ENCODE measurements around the gene TMEM63A.
"Not testable (repeated sequence)": the region's sequence is repeated elsewhere in the genome, so short reads cannot be mapped to it uniquely, and the experiment has no call there.

The TMEM63A gene

GRCh38 chr1:225908773-225909172 lies 26.6 kb upstream of the TMEM63A start:
- DNase-seq (ENCODE audit: low spot score), result no peak

GRCh38 chr1:225908013-225908640 lies 25.9 kb upstream of the TMEM63A start:
- no peak for DNase-seq (ENCODE audit: low spot score)

GRCh38 chr1:225907341-225907740 lies 25.2 kb upstream of the TMEM63A start:
- no peak for DNase-seq (ENCODE audit: low spot score)

- DNase-seq (ENCODE audit: low spot score), result no peak
Measured at GRCh38 chr1:225906467-225906866, 24.3 kb upstream of the TMEM63A start.

- DNase-seq (ENCODE audit: low spot score), result no peak
Measured at GRCh38 chr1:225903623-225904022, 21.4 kb upstream of the TMEM63A start.

GRCh38 chr1:225899044-225899925 lies 17.1 kb upstream of the TMEM63A start:
- no peak for DNase-seq (ENCODE audit: low spot score)

GRCh38 chr1:225897595-225898514 lies 15.7 kb upstream of the TMEM63A start:
- no peak for DNase-seq (ENCODE audit: low spot score)

GRCh38 chr1:225896937-225897549 lies 14.9 kb upstream of the TMEM63A start:
- DNase-seq (ENCODE audit: low spot score), result no peak

- DNase-seq (ENCODE audit: low spot score), result no peak
Measured at GRCh38 chr1:225896494-225896893, 14.3 kb upstream of the TMEM63A start.

- DNase-seq (ENCODE audit: low spot score), result no peak
Measured at GRCh38 chr1:225892307-225892706, 10.1 kb upstream of the TMEM63A start.

GRCh38 chr1:225891229-225891972 lies 9.2 kb upstream of the TMEM63A start:
- DNase-seq (ENCODE audit: low spot score), result no peak

GRCh38 chr1:225890346-225891228 lies 8.4 kb upstream of the TMEM63A start:
- DNase-seq (ENCODE audit: low spot score), result no peak

- DNase-seq (ENCODE audit: low spot score), result no peak
Measured at GRCh38 chr1:225889743-225890142, 7.6 kb upstream of the TMEM63A start.

GRCh38 chr1:225888898-225889601 lies 6.9 kb upstream of the TMEM63A start, which contains the start of gene LEFTY1:
TSS of gene LEFTY1 (minus strand) at chr1:225889146. CDS start at chr1:225889066, 80 bp downstream.
- DNase-seq (ENCODE audit: low spot score), result no peak

GRCh38 chr1:225888289-225888897 lies 6.2 kb upstream of the TMEM63A start:
- DNase-seq (ENCODE audit: low spot score), result no peak

- not testable (repeated sequence) for DNase-seq (ENCODE audit: low spot score)
Measured at GRCh38 chr1:225887554-225888288, 5.5 kb upstream of the TMEM63A start.

GRCh38 chr1:225887030-225887314 lies 4.8 kb upstream of the TMEM63A start:
- DNase-seq (ENCODE audit: low spot score), result no peak
